Caco-2 (cell line): Measurements from ENCODE around the gene PSMD13. TPM values are rescaled to one million over a fixed set of nuclear protein-coding genes. Genes with fewer than 3 reads are reported as not detected.

Experiments
- BruUV-seq: library from RNA; stranded (reverse); fragments of 400-500 nt; replicated peaks from 2 replicates; lab custom pipeline; 2021; lab: Mats Ljungman, UMichigan
- CTCF ChIA-PET: fragments of 300-600 bp; sonication (Branson Sonifier 250); formaldehyde crosslinking; loops from one replicate; lab custom pipeline; 2022; ENCODE audit warnings: antibody characterized with exemption; lab: Charles Lee
- POLR2A ChIA-PET: fragments of 300-600 bp; sonication (Branson Sonifier 250); formaldehyde crosslinking; loops from one replicate; lab custom pipeline; 2022; ENCODE audit warnings: antibody characterized with exemption; lab: Charles Lee
- DNase-seq, 2 experiments: peaks; one replicate each; pipeline versions ENCODE4 v3.0.0 to v3.0.0-alpha.2; 2020 to 2022
- H3K27me3 ChIP-seq: replicated peaks from 2 replicates; pipeline ENCODE4 v1.6.0; 2011; ENCODE audit warnings: low read length; ENCODE audit not compliant: control insufficient read depth, insufficient read depth
- H3K36me3 ChIP-seq: 2 replicates; pipeline ENCODE4 v1.5.1; 2011; ENCODE audit warnings: low read length; ENCODE audit not compliant: control insufficient read depth, insufficient read depth
- H3K4me1 ChIP-seq: fragments of 250-450 bp; sonication (Bioruptor Pico); 2 replicates; pipeline ENCODE4 v1.5.1; 2020; ENCODE audit warnings: mild to moderate bottlenecking
- H3K4me3 ChIP-seq: 2 replicates; pipeline ENCODE4 v1.5.1; 2011; ENCODE audit warnings: low read depth, mild to moderate bottlenecking, control low read depth, low read length
- H3K9me3 ChIP-seq: fragments of 250-450 bp; sonication (Bioruptor Pico); 2 replicates; pipeline ENCODE4 v1.5.1; 2020; ENCODE audit warnings: mild to moderate bottlenecking, moderate library complexity
- H3K27ac Mint-ChIP-seq: one replicate; pipeline ENCODE4 v1.8.0; 2022; ENCODE audit warnings: mixed read lengths; ENCODE audit not compliant: unreplicated experiment
- H3K27me3 Mint-ChIP-seq: one replicate; pipeline ENCODE4 v1.8.0; 2022; ENCODE audit warnings: mixed read lengths; ENCODE audit not compliant: insufficient read depth, unreplicated experiment
- H3K36me3 Mint-ChIP-seq: one replicate; pipeline ENCODE4 v1.8.0; 2022; ENCODE audit warnings: mild to moderate bottlenecking, mixed read lengths; ENCODE audit not compliant: insufficient read depth, unreplicated experiment
- H3K4me1 Mint-ChIP-seq: one replicate; pipeline ENCODE4 v1.8.0; 2022; ENCODE audit warnings: low read depth, mixed read lengths; ENCODE audit not compliant: unreplicated experiment
- H3K4me3 Mint-ChIP-seq: one replicate; pipeline ENCODE4 v1.8.0; 2022; ENCODE audit warnings: mild to moderate bottlenecking, moderate library complexity, mixed read lengths; ENCODE audit not compliant: unreplicated experiment
- H3K9me3 Mint-ChIP-seq: one replicate; pipeline ENCODE4 v1.8.0; 2022; ENCODE audit warnings: mixed read lengths; ENCODE audit not compliant: unreplicated experiment
- CTCF ChIP-seq, 2 experiments: fragments of 200-600 bp in 1 of 2; IDR thresholded peaks; 1 replicate in 1 of 2; 2 replicates in 1 of 2; pipeline versions ENCODE4 v1.5.1 to v1.8.0; 2011 to 2022; ENCODE audit warnings: antibody characterized with exemption in 1 of 2, control low read depth in 1 of 2, inconsistent platforms in 1 of 2, low read depth in 1 of 2, low read length in 1 of 2, mild to moderate bottlenecking in 1 of 2, moderate library complexity in 1 of 2; ENCODE audit not compliant: insufficient read depth in 1 of 2, severe bottlenecking in 1 of 2, unreplicated experiment in 1 of 2
- intact Hi-C: fragments of 100-400 bp; cut with micrococcal nuclease; formaldehyde crosslinking; loops from one replicate; pipeline ENCODE4 v1.10.0; 2022; ENCODE audit not compliant: unreplicated experiment
- total RNA-seq: library from RNA; stranded (reverse); gene quantifications from 2 replicates; pipeline ENCODE4 v1.2.3, GENCODE V29; 2022

Gene PSMD13
- total RNA-seq, 1 experiment from 2014 or later, result 172 TPM

- no peak for DNase-seq
- no peaks in the 10 kb centered on the region for H3K4me1 ChIP-seq
- peaks cover 5% of the 10 kb centered on the region for H3K36me3 ChIP-seq
- TF ChIP-seq CTCF (IDR thresholded peaks at IDR 0.05; ENCODE audit: insufficient read depth in 1 of 2, low read depth in 1 of 2, low read length in 1 of 2, severe bottlenecking in 1 of 2, unreplicated experiment in 1 of 2), result no peak
- intact Hi-C loops, result no loop called here
- POLR2A ChIA-PET, result interaction anchor here (0.8 to 1.2 kb wide), 3 partner anchors 10 to 142 kb away, joined by 3 to 7 read pairs (median 5); partner anchors contain the start of gene PKP3
- no TSS peak for BruUV-seq
- Mint-ChIP-seq H3K27ac (no peak overlapping the region), H3K9me3 (peaks cover 9% of the 10 kb centered on the region), H3K36me3 (peaks cover 71% of the 10 kb centered on the region), H3K27me3 (no peaks in the 10 kb centered on the region), H3K4me1 (no peaks in the 10 kb centered on the region), H3K4me3 (no peak overlapping the region)
- no peaks in the 10 kb centered on the region for H3K9me3 ChIP-seq
- H3K4me3 ChIP-seq, result no peak overlapping the region
- CTCF ChIA-PET, result interaction anchor here (1.2 to 1.5 kb wide), 3 partner anchors 14 to 54 kb away, joined by 3 to 7 read pairs (median 6); no protein-coding TSS in a partner anchor
- no peaks in the 10 kb centered on the region for H3K27me3 ChIP-seq
These were observed 14.8 kb downstream of the PSMD13 start for GRCh38 chr11:251550-251949.

- TF ChIP-seq CTCF (IDR thresholded peaks at IDR 0.05; ENCODE audit: insufficient read depth in 1 of 2, low read depth in 1 of 2, low read length in 1 of 2, severe bottlenecking in 1 of 2, unreplicated experiment in 1 of 2), result no peak
- no peaks in the 10 kb centered on the region for H3K4me1 ChIP-seq
- Mint-ChIP-seq H3K9me3 (peaks cover 9% of the 10 kb centered on the region), H3K27ac (no peak overlapping the region), H3K4me3 (no peak overlapping the region), H3K27me3 (no peaks in the 10 kb centered on the region), H3K36me3 (peaks cover 60% of the 10 kb centered on the region), H3K4me1 (no peaks in the 10 kb centered on the region)
- POLR2A ChIA-PET, result interaction anchor here (0.8 kb wide), 1 partner anchor 11 kb away, joined by 3 read pairs; no protein-coding TSS in a partner anchor
- CTCF ChIA-PET, result no interaction called here
- DNase-seq, result no peak
- no peak overlapping the region for H3K4me3 ChIP-seq
- no peaks in the 10 kb centered on the region for H3K27me3 ChIP-seq
- intact Hi-C loops, result no loop called here
- TSS peak; percentile 65 for BruUV-seq
- H3K36me3 ChIP-seq, result peaks cover 5% of the 10 kb centered on the region
- H3K9me3 ChIP-seq, result no peaks in the 10 kb centered on the region
These were observed 15.9 kb downstream of the PSMD13 start for GRCh38 chr11:252666-253065.

GRCh38 chr11:253160-253885 is 16.5 kb downstream of the PSMD13 start:
- no TSS peak for BruUV-seq
- no peaks in the 10 kb centered on the region for H3K9me3 ChIP-seq
- Mint-ChIP-seq H3K36me3 (peaks cover 59% of the 10 kb centered on the region), H3K4me1 (no peaks in the 10 kb centered on the region), H3K27ac (no peak overlapping the region), H3K27me3 (no peaks in the 10 kb centered on the region), H3K9me3 (peaks cover 9% of the 10 kb centered on the region), H3K4me3 (no peak overlapping the region)
- TF ChIP-seq CTCF (IDR thresholded peaks at IDR 0.05; ENCODE audit: insufficient read depth in 1 of 2, low read depth in 1 of 2, low read length in 1 of 2, severe bottlenecking in 1 of 2, unreplicated experiment in 1 of 2), result no peak
- H3K4me3 ChIP-seq, result no peak overlapping the region
- H3K27me3 ChIP-seq, result no peaks in the 10 kb centered on the region
- intact Hi-C loops, result no loop called here
- H3K36me3 ChIP-seq, result peaks cover 5% of the 10 kb centered on the region
- ChIA-PET CTCF (no interaction called here), POLR2A (no interaction called here)
- DNase-seq, result no peak
- no peaks in the 10 kb centered on the region for H3K4me1 ChIP-seq
